Upper lobe of left lung (tissue), 4 donors: Measurements from ENCODE around the gene TROAP.

Experiments
- POLR2A ChIP-seq, 4 donors: fragments of 450-650 bp; IDR thresholded peaks; one replicate each; pipeline ENCODE4 v1.5.1; 2016 to 2017; ENCODE audit warnings: antibody characterized with exemption in 4 of 4, mild to moderate bottlenecking in 2 of 4
- TF ChIP-seq, protein P1 (sequence below), 6 experiments: fragments of 450-650 bp in 4 of 6; fragments of 200-600 bp in 2 of 6; sonication (generic) in 2 of 6; IDR thresholded peaks; one replicate each; pipeline ENCODE4 v1.5.1; 2016 to 2019; ENCODE audit warnings: antibody characterized with exemption in 6 of 6

- TF ChIP-seq, protein P1, sequence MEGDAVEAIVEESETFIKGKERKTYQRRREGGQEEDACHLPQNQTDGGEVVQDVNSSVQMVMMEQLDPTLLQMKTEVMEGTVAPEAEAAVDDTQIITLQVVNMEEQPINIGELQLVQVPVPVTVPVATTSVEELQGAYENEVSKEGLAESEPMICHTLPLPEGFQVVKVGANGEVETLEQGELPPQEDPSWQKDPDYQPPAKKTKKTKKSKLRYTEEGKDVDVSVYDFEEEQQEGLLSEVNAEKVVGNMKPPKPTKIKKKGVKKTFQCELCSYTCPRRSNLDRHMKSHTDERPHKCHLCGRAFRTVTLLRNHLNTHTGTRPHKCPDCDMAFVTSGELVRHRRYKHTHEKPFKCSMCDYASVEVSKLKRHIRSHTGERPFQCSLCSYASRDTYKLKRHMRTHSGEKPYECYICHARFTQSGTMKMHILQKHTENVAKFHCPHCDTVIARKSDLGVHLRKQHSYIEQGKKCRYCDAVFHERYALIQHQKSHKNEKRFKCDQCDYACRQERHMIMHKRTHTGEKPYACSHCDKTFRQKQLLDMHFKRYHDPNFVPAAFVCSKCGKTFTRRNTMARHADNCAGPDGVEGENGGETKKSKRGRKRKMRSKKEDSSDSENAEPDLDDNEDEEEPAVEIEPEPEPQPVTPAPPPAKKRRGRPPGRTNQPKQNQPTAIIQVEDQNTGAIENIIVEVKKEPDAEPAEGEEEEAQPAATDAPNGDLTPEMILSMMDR (IDR thresholded peaks at IDR 0.05) = no peak
- no peak for TF ChIP-seq POLR2A (IDR thresholded peaks at IDR 0.05)
These were observed 54.3 kb downstream of the TROAP start for GRCh38 chr12:49377386-49377785.
